GM18517 (cell line): ENCODE data around the gene CCL4L2.
"Not testable (repeated sequence)": the region's sequence is repeated elsewhere in the genome, so short reads cannot be mapped to it uniquely, and the experiment has no call there.

Experiments
- ATAC-seq: cut with Tn5 transposase; IDR thresholded peaks from one replicate; pipeline ENCODE4 v1.9.1; 2021; ENCODE audit warnings: mild to moderate bottlenecking, moderate library complexity; ENCODE audit not compliant: unreplicated experiment

The CCL4L2 gene

GRCh38 chr17:36210439-36211211 is at the start of gene CCL4L2:
Gene CCL4L2, plus strand, starts transcription at chr17:36211063.
- peak; percentile 72 for ATAC-seq

GRCh38 chr17:36168836-36169235 is 42.0 kb upstream of the CCL4L2 start:
- ATAC-seq = not testable (repeated sequence)

GRCh38 chr17:36176536-36176935 is 34.3 kb upstream of the CCL4L2 start, which contains the start of gene TBC1D3B:
Gene TBC1D3B, minus strand, starts transcription at chr17:36176636. Its CDS starts 1,586 bp downstream, at chr17:36175050.
- not testable (repeated sequence) for ATAC-seq

- ATAC-seq = not testable (repeated sequence)
Observed at GRCh38 chr17:36181446-36182175, 29.3 kb upstream of the CCL4L2 start.

GRCh38 chr17:36182176-36183000 is 28.5 kb upstream of the CCL4L2 start:
- ATAC-seq = no peak

GRCh38 chr17:36183001-36183971 is 27.6 kb upstream of the CCL4L2 start:
- no peak for ATAC-seq

- ATAC-seq = no peak
Observed at GRCh38 chr17:36184023-36184765, 26.7 kb upstream of the CCL4L2 start.

- ATAC-seq = no peak
Observed at GRCh38 chr17:36185416-36185815, 25.4 kb upstream of the CCL4L2 start.

GRCh38 chr17:36186810-36187763 is 23.8 kb upstream of the CCL4L2 start:
- ATAC-seq = not testable (repeated sequence)

GRCh38 chr17:36187943-36188665 is 22.8 kb upstream of the CCL4L2 start:
- not testable (repeated sequence) for ATAC-seq

GRCh38 chr17:36188891-36189306 is 22.0 kb upstream of the CCL4L2 start:
- peak; percentile 44 for ATAC-seq

GRCh38 chr17:36189993-36190392 is 20.9 kb upstream of the CCL4L2 start:
- not testable (repeated sequence) for ATAC-seq

GRCh38 chr17:36190549-36191330 is 20.1 kb upstream of the CCL4L2 start:
- not testable (repeated sequence) for ATAC-seq

- no peak for ATAC-seq
Observed at GRCh38 chr17:36193216-36193775, 17.6 kb upstream of the CCL4L2 start.

GRCh38 chr17:36194147-36194831 is 16.6 kb upstream of the CCL4L2 start:
- ATAC-seq = not testable (repeated sequence)
